Measurements from ENCODE around the gene SALL2.

- TF ChIP-seq CTCF (tag by site-specific recombination; IDR thresholded peaks at IDR 0.05) (no peak), ZNF311 (tag by site-specific recombination; IDR thresholded peaks at IDR 0.05; ENCODE audit: borderline replicate concordance) (no peak), YY2 (tag by site-specific recombination; IDR thresholded peaks at IDR 0.05) (no peak), ZNF302 (tag by site-specific recombination; IDR thresholded peaks at IDR 0.05; ENCODE audit: low read depth) (no peak), SP7 (tag by site-specific recombination; IDR thresholded peaks at IDR 0.05) (no peak), ZNF837 (tag by site-specific recombination; IDR thresholded peaks at IDR 0.05) (no peak), ZNF513 (tag by site-specific recombination; IDR thresholded peaks at IDR 0.05) (no peak), ZNF792 (tag by site-specific recombination; IDR thresholded peaks at IDR 0.05) (no peak), REST (tag by site-specific recombination; IDR thresholded peaks at IDR 0.05) (no peak), MYNN (tag by site-specific recombination; IDR thresholded peaks at IDR 0.05; ENCODE audit: borderline replicate concordance) (no peak), GLIS2 (tag by site-specific recombination; IDR thresholded peaks at IDR 0.05) (no peak)
Observed at GRCh38 chr14:21556378-21557083, 30.4 kb upstream of the SALL2 start.
